ENCODE results near the gene SPRR2B.
"Not testable (repeated sequence)": the region's sequence is repeated elsewhere in the genome, so short reads cannot be mapped to it uniquely, and the experiment has no call there.

DNA sequence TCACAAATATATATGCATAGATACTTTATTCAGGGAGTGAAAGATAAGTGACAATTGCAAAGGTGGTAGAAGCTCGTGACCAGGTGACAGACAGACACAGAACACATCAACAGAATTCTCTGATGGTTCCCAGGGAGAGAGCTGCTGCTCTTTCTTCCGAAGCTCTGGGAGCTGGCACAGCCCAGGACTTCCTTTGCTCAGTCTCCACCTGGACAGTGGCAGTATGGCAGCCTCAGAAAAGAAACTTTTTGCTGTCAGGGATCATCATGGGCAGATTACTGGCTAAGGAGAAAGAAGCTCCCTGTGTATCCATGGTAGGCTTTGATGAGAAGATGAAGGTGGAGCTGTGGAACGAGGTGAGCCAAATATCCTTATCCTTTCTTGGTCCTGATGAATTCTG lies 15.3 kb downstream of the SPRR2B start:
- TF ChIP-seq, protein P1, sequence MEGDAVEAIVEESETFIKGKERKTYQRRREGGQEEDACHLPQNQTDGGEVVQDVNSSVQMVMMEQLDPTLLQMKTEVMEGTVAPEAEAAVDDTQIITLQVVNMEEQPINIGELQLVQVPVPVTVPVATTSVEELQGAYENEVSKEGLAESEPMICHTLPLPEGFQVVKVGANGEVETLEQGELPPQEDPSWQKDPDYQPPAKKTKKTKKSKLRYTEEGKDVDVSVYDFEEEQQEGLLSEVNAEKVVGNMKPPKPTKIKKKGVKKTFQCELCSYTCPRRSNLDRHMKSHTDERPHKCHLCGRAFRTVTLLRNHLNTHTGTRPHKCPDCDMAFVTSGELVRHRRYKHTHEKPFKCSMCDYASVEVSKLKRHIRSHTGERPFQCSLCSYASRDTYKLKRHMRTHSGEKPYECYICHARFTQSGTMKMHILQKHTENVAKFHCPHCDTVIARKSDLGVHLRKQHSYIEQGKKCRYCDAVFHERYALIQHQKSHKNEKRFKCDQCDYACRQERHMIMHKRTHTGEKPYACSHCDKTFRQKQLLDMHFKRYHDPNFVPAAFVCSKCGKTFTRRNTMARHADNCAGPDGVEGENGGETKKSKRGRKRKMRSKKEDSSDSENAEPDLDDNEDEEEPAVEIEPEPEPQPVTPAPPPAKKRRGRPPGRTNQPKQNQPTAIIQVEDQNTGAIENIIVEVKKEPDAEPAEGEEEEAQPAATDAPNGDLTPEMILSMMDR (IDR thresholded peaks at IDR 0.05): not testable (repeated sequence)
- TF ChIP-seq POLR2A, EP300 (IDR thresholded peaks at IDR 0.05): not testable (repeated sequence)
